Esophagus (tissue), 2 donors: ENCODE data around the gene CYSRT1. TPM values are rescaled to one million over a fixed set of nuclear protein-coding genes. Genes with fewer than 3 reads are reported as not detected.
A peak's percentile ranks its signal among the peaks of the same experiment; 100 is the strongest.

Experiments used
- H3K27ac ChIP-seq, 2 donors: one replicate each; pipeline ENCODE4 v1.5.1; 2013; ENCODE audit warnings: low read depth in 2 of 2, mild to moderate bottlenecking in 2 of 2, inconsistent platforms in 1 of 2, low read length in 1 of 2, moderate library complexity in 1 of 2
- H3K27me3 ChIP-seq, 2 donors: one replicate each; pipeline ENCODE4 v1.6.1; 2013; ENCODE audit warnings: low read length in 2 of 2, control low read depth in 1 of 2, mild to moderate bottlenecking in 1 of 2; ENCODE audit not compliant: insufficient read depth in 2 of 2, control insufficient read depth in 1 of 2
- H3K36me3 ChIP-seq, 2 donors: one replicate each; pipeline ENCODE4 v1.6.1; 2013; ENCODE audit warnings: low read length in 1 of 2; ENCODE audit not compliant: control insufficient read depth in 2 of 2, insufficient read depth in 2 of 2
- H3K4me1 ChIP-seq, 2 donors: one replicate each; pipeline ENCODE4 v1.6.1; 2013; ENCODE audit warnings: low read length in 1 of 2; ENCODE audit not compliant: control insufficient read depth in 2 of 2, insufficient read depth in 2 of 2
- H3K4me3 ChIP-seq, 2 donors: one replicate each; pipeline ENCODE4 v1.5.1; 2013; ENCODE audit warnings: low read length in 2 of 2, mild to moderate bottlenecking in 2 of 2, low read depth in 1 of 2, moderate library complexity in 1 of 2
- H3K9me3 ChIP-seq, 2 donors: one replicate each; pipeline ENCODE4 v1.6.1; 2013; ENCODE audit warnings: mild to moderate bottlenecking in 2 of 2, low read depth in 1 of 2, low read length in 1 of 2, moderate library complexity in 1 of 2; ENCODE audit not compliant: control insufficient read depth in 2 of 2, insufficient read depth in 1 of 2
- WGBS, 2 donors: extraction: QIAGEN DNeasy Blood & Tissue Kit; methylation state at CpG; one replicate each; pipeline ENCODE4 v1.1.7; 2013; 5-methylcytosine and 5-hydroxymethylcytosine counted together
- polyA plus RNA-seq, 2 donors: library from polyadenylated mRNA; stranded (reverse); fragments of 200-250 nt; gene quantifications; one replicate each; pipeline ENCODE4 v1.2.3, GENCODE V29; 2013
- donor health status: healthy with polysubstance abuse.
- donor health status: Bipolar disorder and iron deficiency.

The CYSRT1 gene
- polyA plus RNA-seq, 2 donors: 334 to 342 TPM

GRCh38 chr9:137195525-137196220 lies 29.3 kb upstream of the CYSRT1 start:
- WGBS, 2 donors: 46 to 57% methylated on average over 21 of the region's 21 CpGs
- Histone ChIP-seq H3K9me3 (no peaks in the 10 kb centered on the region), H3K36me3 (peaks cover 2 to 16% of the 10 kb centered on the region in 2 donors), H3K4me3 (peak overlapping the region in 1 of 2 donors; percentile 25), H3K27ac (peak overlapping the region; percentile 87 to 91), H3K27me3 (no peaks in the 10 kb centered on the region), H3K4me1 (peaks cover 29 to 51% of the 10 kb centered on the region in 2 donors)

DNA sequence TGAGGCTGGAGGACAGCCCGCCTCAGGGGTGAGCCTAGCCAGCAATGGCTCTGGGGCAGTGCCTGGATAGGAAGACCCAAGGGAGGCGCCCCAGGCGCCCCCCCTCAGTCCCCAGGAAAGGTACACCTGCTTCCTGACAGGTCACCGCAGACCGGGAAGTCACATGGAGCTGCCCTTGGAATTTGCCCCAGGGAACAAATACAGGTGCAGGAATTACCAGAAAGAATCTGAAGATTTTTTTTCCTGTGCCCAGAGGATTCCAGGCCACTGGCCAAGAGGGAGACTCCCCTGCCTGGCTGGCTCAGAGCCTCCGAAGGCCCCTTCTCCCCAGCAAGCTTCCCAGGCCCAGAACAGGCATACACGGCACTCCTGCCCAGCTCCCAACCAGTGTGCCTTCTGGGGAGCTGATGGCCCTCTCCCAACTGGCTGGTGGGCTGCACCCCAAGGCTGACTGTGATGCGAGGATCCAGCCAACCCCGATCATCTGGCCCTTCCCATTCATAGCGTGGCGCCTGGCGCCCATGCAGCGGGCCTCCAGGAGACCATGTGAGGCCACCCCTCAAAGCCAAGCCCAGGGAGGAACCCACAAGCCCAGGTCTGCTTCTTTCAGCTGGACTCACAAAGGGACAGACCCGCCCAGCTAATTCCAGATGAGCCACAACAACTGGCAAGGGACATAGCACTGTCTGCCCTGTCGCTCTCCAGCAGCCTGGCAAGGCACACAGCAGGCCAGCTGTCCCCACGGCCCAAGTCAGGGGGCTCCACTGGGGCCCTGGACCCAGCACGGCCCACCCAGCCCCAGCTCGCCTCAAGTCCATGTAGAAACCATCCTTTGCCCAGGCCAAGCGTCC lies 26.7 kb upstream of the CYSRT1 start:
- peak overlapping the region; percentile 45 to 75 for H3K4me3 ChIP-seq
- 51 to 65% methylated on average over 19 of the region's 19 CpGs for WGBS, 2 donors
- H3K27me3 ChIP-seq: no peaks in the 10 kb centered on the region
- peaks cover 29 to 51% of the 10 kb centered on the region in 2 donors for H3K4me1 ChIP-seq
- no peaks in the 10 kb centered on the region for H3K36me3 ChIP-seq
- no peaks in the 10 kb centered on the region for H3K9me3 ChIP-seq
- peak overlapping the region; percentile 55 to 78 for H3K27ac ChIP-seq

- H3K36me3 ChIP-seq: no peaks in the 10 kb centered on the region
- H3K4me3 ChIP-seq: peak overlapping the region; percentile 45 to 75
- H3K27ac ChIP-seq: peak overlapping the region; percentile 55 to 63
- peaks cover 29 to 51% of the 10 kb centered on the region in 2 donors for H3K4me1 ChIP-seq
- no peaks in the 10 kb centered on the region for H3K27me3 ChIP-seq
- H3K9me3 ChIP-seq: no peaks in the 10 kb centered on the region
- 65 to 72% methylated on average over 11 of the region's 11 CpGs for WGBS, 2 donors
These were observed 26.1 kb upstream of the CYSRT1 start for GRCh38 chr9:137198902-137199283.

DNA sequence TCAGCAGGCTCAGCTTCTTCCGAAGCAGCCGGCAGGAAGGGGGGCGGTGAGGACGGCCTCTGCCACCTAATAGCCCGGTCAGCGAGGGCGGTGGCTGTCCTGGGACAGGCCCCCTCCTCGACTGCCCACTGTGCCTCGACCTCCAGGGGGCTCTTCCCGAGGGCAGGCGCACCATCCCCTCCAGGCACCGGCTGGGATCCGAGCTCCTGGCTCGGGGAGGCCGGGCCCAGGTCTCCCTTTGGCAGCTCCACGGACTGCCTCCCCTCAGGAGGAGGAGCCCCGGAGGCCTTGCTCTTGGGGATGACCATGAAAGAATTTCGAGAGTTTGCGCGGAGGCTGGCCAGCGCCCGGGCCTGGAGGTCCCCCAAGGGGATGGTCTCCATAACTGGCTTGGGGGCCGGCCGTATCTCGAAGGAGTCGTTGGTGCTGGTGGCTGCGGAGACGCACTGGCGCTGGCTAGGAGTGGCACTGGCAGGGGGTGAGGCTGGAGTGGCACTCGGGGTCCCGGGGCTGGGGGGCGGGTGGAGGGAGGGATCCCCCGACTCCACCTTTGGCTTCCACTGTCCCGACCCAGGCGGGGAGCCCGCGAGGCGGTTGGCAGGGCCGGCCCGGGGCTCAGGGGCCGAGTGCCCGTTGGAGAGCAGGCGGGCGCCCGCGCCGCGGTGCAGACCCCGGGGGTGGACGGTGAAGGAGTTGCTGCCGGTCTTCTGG lies 25.4 kb upstream of the CYSRT1 start:
- Histone ChIP-seq H3K36me3 (no peaks in the 10 kb centered on the region), H3K27me3 (no peaks in the 10 kb centered on the region), H3K4me3 (peak overlapping the region; percentile 45 to 75), H3K9me3 (no peaks in the 10 kb centered on the region), H3K4me1 (peaks cover 29 to 51% of the 10 kb centered on the region in 2 donors), H3K27ac (peak overlapping the region; percentile 63 to 90)
- WGBS, 2 donors: 11 to 14% methylated on average over 42 to 51 of the region's 51 CpGs

DNA sequence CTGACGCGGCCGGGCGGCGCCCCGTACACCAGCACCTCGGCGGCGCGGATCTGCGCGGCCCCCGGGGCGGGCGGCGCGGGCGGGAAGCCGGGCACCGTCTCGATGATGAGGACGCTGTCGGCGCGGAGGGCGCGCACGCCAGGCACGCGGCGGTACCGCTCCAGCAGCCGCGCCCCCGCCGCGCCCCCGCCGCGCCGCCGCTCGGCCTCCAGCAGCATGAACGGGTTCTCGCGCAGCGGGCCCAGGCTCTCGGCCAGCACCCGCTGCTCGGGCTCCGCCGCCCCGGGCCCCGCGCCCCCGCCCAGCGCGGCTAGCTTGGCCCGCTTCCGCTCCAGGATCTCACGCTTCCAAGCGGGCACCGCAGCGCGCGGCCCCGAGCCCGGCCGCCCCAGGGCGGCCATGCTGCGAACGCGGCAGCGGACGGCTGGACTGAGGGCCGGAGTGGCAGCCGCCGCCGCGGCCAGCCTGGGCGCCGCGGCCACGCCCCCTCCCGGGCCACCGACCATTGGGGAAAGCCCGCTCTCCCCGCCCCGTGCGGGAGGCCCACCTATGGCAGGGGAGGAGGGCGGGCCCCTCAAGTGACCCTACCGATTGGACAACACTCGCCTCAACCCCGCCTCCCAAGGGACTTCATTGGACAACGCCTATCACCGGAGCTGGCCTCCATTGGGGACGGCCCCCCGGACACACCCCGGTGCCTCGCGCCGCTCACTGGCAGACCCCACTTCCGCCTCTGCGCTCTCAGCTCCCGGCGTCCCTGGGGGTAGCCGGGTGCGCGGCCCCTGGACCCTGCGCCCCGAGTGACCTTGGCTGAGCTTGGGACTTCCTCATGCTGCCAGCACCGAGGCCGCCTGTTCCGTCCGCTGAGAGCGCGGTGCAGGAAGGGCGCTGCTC lies 24.4 kb upstream of the CYSRT1 start, which contains the start of gene TPRN:
Gene TPRN, minus strand, starts transcription at position 431 of the 894 bp plus-strand sequence. Its CDS starts 30 bp downstream, at position 401.
- H3K4me1 ChIP-seq: peaks cover 28 to 47% of the 10 kb centered on the region in 2 donors
- peak within 1 kb of the TSS; percentile 90 to 93 for H3K27ac ChIP-seq
- WGBS, 2 donors: 1% methylated on average over 95 to 118 of the region's 118 CpGs
- H3K27me3 ChIP-seq: no peaks in the 10 kb centered on the region
- H3K9me3 ChIP-seq: no peaks in the 10 kb centered on the region
- H3K4me3 ChIP-seq: peak within 1 kb of the TSS; percentile 75 to 79
- H3K36me3 ChIP-seq: no peaks in the 10 kb centered on the region

- Histone ChIP-seq H3K4me3 (peak overlapping the region; percentile 75 to 79), H3K9me3 (no peaks in the 10 kb centered on the region), H3K27me3 (no peaks in the 10 kb centered on the region), H3K36me3 (no peaks in the 10 kb centered on the region), H3K27ac (peak overlapping the region; percentile 83 to 88), H3K4me1 (peaks cover 28 to 46% of the 10 kb centered on the region in 2 donors)
- 14% methylated on average over 23 of the region's 23 CpGs for WGBS, 2 donors
These were observed 23.6 kb upstream of the CYSRT1 start for GRCh38 chr9:137201205-137201868.

- H3K9me3 ChIP-seq: no peaks in the 10 kb centered on the region
- 75 to 77% methylated on average over 8 of the region's 8 CpGs for WGBS, 2 donors
- peaks cover 23 to 42% of the 10 kb centered on the region in 2 donors for H3K4me1 ChIP-seq
- no peak overlapping the region for H3K4me3 ChIP-seq
- no peak overlapping the region for H3K27ac ChIP-seq
- no peaks in the 10 kb centered on the region for H3K36me3 ChIP-seq
- no peaks in the 10 kb centered on the region for H3K27me3 ChIP-seq
These were observed 22.0 kb upstream of the CYSRT1 start for GRCh38 chr9:137202966-137203365.

DNA sequence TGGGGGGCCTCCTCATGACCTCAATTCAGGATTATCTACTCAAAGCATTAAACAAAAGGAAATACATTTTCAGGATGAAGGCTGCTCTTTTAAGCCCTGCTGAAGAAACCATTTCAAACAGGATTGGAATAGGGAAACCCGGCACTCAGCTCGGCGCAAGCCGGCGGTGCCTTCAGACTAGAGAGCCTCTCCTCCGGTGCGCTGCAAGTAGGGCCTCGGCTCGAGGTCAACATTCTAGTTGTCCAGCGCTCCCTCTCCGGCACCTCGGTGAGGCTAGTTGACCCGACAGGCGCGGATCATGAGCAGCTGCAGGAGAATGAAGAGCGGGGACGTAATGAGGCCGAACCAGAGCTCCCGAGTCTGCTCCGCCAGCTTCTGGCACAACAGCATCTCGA lies 20.2 kb upstream of the CYSRT1 start:
- Histone ChIP-seq H3K4me3 (peak overlapping the region; percentile 81 to 95), H3K4me1 (peaks cover 6 to 27% of the 10 kb centered on the region in 2 donors), H3K27ac (peak overlapping the region; percentile 80 to 91), H3K27me3 (no peaks in the 10 kb centered on the region), H3K9me3 (no peaks in the 10 kb centered on the region), H3K36me3 (peaks cover 0 to 4% of the 10 kb centered on the region in 2 donors)
- WGBS, 2 donors: 10 to 15% methylated on average over 21 of the region's 21 CpGs
